ENCODE measurements around the gene GNAL.

The GNAL gene

GRCh38 chr18:11925800-11926481 is 236.9 kb downstream of the GNAL start:
- no peak for DNase-seq

DNA sequence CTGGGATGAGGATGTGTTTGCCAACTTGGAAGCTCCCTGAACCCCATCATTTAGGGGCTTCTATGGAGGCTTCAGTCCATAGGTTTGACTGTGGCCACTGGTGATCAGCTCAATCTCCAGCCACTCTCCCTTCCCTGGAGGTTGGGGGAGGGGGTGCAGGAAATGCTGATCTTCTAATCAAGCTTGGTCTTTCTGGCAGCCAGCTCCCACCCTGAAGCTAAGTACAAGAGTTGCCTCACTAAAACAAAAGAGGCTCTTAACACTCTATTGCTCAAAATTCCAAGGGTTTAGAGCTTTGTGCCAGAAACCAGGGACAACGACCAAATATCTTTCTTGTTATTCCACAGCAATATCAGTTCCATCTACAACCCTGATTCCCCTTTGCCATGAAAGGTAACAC is 238.4 kb downstream of the GNAL start:
- DNase-seq: no peak

DNA sequence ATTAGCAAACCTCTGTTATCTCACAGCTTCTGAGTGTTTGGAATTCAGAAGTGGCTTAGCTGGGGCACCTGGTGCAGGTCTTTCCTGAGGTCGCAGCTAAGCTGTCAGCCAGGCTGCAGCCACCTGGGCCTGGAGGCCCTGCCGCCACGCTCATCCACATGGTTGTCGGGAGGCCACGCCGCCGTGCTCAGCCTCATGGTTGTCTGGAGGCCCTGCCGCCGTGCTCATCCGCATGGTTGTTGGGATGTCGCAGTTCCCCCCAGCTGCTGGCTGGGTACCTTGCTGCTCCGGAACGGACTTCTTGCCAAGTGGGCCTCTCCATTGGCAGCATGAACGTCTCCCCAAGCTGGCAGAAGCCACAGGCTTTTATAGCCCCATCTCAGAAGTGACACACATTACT is 243.3 kb downstream of the GNAL start:
- no peak for DNase-seq

All from NCI-H1930 (cell line).